HEK293T (cell line): ENCODE measurements around the gene LCE7A.

ENCODE experiments used
- CTBP1 ChIP-seq: fragments of 450-650 bp; IDR thresholded peaks from 2 replicates; pipeline ENCODE4 v1.6.1; 2016; ENCODE audit warnings: borderline replicate concordance
- FOXA1 ChIP-seq: fragments of 450-650 bp; IDR thresholded peaks from 2 replicates; pipeline ENCODE4 v1.6.1; 2016; ENCODE audit warnings: mild to moderate bottlenecking
- HDGF ChIP-seq: fragments of 450-650 bp; IDR thresholded peaks from 2 replicates; pipeline ENCODE4 v1.6.1; 2017; ENCODE audit warnings: antibody characterized with exemption, borderline replicate concordance
- L3MBTL2 ChIP-seq: fragments of 450-650 bp; conservative IDR thresholded peaks from 2 replicates; pipeline ENCODE4 v1.6.1; 2016; ENCODE audit warnings: mild to moderate bottlenecking
- PKNOX1 ChIP-seq: fragments of 450-650 bp; IDR thresholded peaks from 2 replicates; pipeline ENCODE4 v1.6.1; 2016
- SP1 ChIP-seq: fragments of 450-650 bp; IDR thresholded peaks from 2 replicates; pipeline ENCODE4 v1.6.1; 2017
- SUZ12 ChIP-seq: fragments of 450-650 bp; IDR thresholded peaks from 2 replicates; pipeline ENCODE4 v1.6.1; 2016; ENCODE audit warnings: mild to moderate bottlenecking
- TARDBP ChIP-seq: fragments of 450-650 bp; IDR thresholded peaks from 2 replicates; pipeline ENCODE4 v1.6.1; 2016

- TF ChIP-seq FOXA1 (no peak), CTBP1 (no peak), SUZ12 (no peak), SP1 (no peak), HDGF (no peak), L3MBTL2 (no peak), PKNOX1 (no peak), TARDBP (no peak)
Measured at GRCh38 chr1:152899027-152899426, 39.2 kb downstream of the LCE7A start.
